Trophoblast cell (in vitro differentiated cells and primary cell): ENCODE measurements around the gene RRP36.

Experiments used
- DNase-seq, 2 donors: peaks; one replicate each; pipeline ENCODE4 v3.0.0-alpha.2; 2016
- H2AFZ ChIP-seq: 2 replicates; pipeline ENCODE4 v1.6.1; 2013; ENCODE audit warnings: low read length, moderate library complexity, mild to moderate bottlenecking; ENCODE audit not compliant: insufficient read depth, poor library complexity
- H2AK5ac ChIP-seq: 2 replicates; pipeline ENCODE4 v1.6.1; 2013; ENCODE audit warnings: mild to moderate bottlenecking, low read length
- H2BK120ac ChIP-seq: 2 replicates; pipeline ENCODE4 v1.6.1; 2013; ENCODE audit warnings: low read length, mild to moderate bottlenecking, moderate library complexity; ENCODE audit not compliant: insufficient read depth, poor library complexity
- H2BK12ac ChIP-seq: 2 replicates; pipeline ENCODE4 v1.6.1; 2013; ENCODE audit warnings: mild to moderate bottlenecking, low read length, moderate library complexity
- H2BK5ac ChIP-seq: 2 replicates; pipeline ENCODE4 v1.6.1; 2013; ENCODE audit warnings: low read length, low read depth, moderate library complexity, mild to moderate bottlenecking; ENCODE audit not compliant: poor library complexity
- H3K14ac ChIP-seq: 2 replicates; pipeline ENCODE4 v1.6.1; 2013; ENCODE audit warnings: mild to moderate bottlenecking, low read length
- H3K18ac ChIP-seq: 2 replicates; pipeline ENCODE4 v1.6.1; 2013; ENCODE audit warnings: mild to moderate bottlenecking, low read length
- H3K23ac ChIP-seq: 2 replicates; pipeline ENCODE4 v1.6.1; 2013; ENCODE audit warnings: low read length
- H3K27ac ChIP-seq: 2 replicates; pipeline ENCODE4 v1.5.1; 2013; ENCODE audit warnings: low read depth, mild to moderate bottlenecking, inconsistent platforms, low read length, moderate library complexity
- H3K27me3 ChIP-seq: 2 replicates; pipeline ENCODE4 v1.6.1; 2013; ENCODE audit warnings: inconsistent platforms, mild to moderate bottlenecking, low read length, moderate library complexity; ENCODE audit not compliant: insufficient read depth
- H3K36me3 ChIP-seq, 2 experiments: 1 replicate in 1 of 2; 2 replicates in 1 of 2; pipeline ENCODE4 v1.6.1; 2013; ENCODE audit warnings: low read length in 2 of 2, mild to moderate bottlenecking in 2 of 2, moderate library complexity in 1 of 2; ENCODE audit not compliant: insufficient read depth in 2 of 2, control insufficient read depth in 1 of 2
- H3K4ac ChIP-seq: 2 replicates; pipeline ENCODE4 v1.6.1; 2013; ENCODE audit warnings: low read depth, mild to moderate bottlenecking, low read length, moderate library complexity
- H3K4me1 ChIP-seq, 2 experiments: 1 replicate in 1 of 2; 2 replicates in 1 of 2; pipeline ENCODE4 v1.6.1; 2013; ENCODE audit warnings: low read length in 2 of 2, mild to moderate bottlenecking in 2 of 2, moderate library complexity in 1 of 2; ENCODE audit not compliant: insufficient read depth in 2 of 2, control insufficient read depth in 1 of 2
- H3K4me2 ChIP-seq: 2 replicates; pipeline ENCODE4 v1.6.1; 2013; ENCODE audit warnings: inconsistent platforms, mild to moderate bottlenecking, low read length, moderate library complexity
- H3K4me3 ChIP-seq: 2 replicates; pipeline ENCODE4 v1.5.1; 2013; ENCODE audit warnings: mild to moderate bottlenecking, low read depth, low read length, inconsistent platforms
- H3K79me1 ChIP-seq: one replicate; pipeline ENCODE4 v1.6.1; 2013; ENCODE audit warnings: low read length
- H3K79me2 ChIP-seq: 2 replicates; pipeline ENCODE4 v1.6.1; 2013; ENCODE audit warnings: low read length, mild to moderate bottlenecking; ENCODE audit not compliant: control insufficient read depth, insufficient read depth, poor library complexity
- H3K9ac ChIP-seq: 2 replicates; pipeline ENCODE4 v1.6.1; 2013; ENCODE audit warnings: mild to moderate bottlenecking, low read length
- H3K9me3 ChIP-seq: 2 replicates; pipeline ENCODE4 v1.6.1; 2013; ENCODE audit warnings: low read depth, mild to moderate bottlenecking, control low read depth, inconsistent platforms, low read length; ENCODE audit not compliant: insufficient read depth
- H4K12ac ChIP-seq: 2 replicates; pipeline ENCODE4 v1.6.1; 2013; ENCODE audit warnings: low read depth, mild to moderate bottlenecking, low read length, moderate library complexity
- H4K8ac ChIP-seq: 2 replicates; pipeline ENCODE4 v1.6.1; 2013; ENCODE audit warnings: low read depth, mild to moderate bottlenecking, low read length, moderate library complexity
- H4K91ac ChIP-seq: one replicate; pipeline ENCODE4 v1.6.1; 2013; ENCODE audit warnings: low read depth, mild to moderate bottlenecking, low read length, moderate library complexity
- WGBS: extraction: QIAGEN DNeasy Blood & Tissue Kit; methylation state at CpG from one replicate; pipeline ENCODE4 v1.1.7; 2013; ENCODE audit warnings: missing lambda C conversion rate; ENCODE audit not compliant: insufficient read length, insufficient coverage; ENCODE audit errors: extremely low coverage; 5-methylcytosine and 5-hydroxymethylcytosine counted together

RRP36 gene

GRCh38 chr6:43001843-43002242 is 19.6 kb upstream of the RRP36 start:
- Histone ChIP-seq H3K36me3 (peaks cover 12 to 19% of the 10 kb centered on the region in 2 experiments), H3K79me2 (no peaks in the 10 kb centered on the region), H2BK120ac (no peak overlapping the region), H3K4me1 (no peaks in the 10 kb centered on the region), H2BK12ac (no peak overlapping the region), H3K4ac (no peak overlapping the region), H3K27me3 (no peaks in the 10 kb centered on the region), H4K8ac (no peak overlapping the region), H3K27ac (no peak overlapping the region), H4K12ac (no peak overlapping the region), H3K14ac (no peak overlapping the region), H2AK5ac (no peak overlapping the region), H3K4me2 (no peak overlapping the region), H3K18ac (no peak overlapping the region), H3K79me1 (no peaks in the 10 kb centered on the region), H3K23ac (no peak overlapping the region), H3K9ac (no peak overlapping the region), H2BK5ac (no peak overlapping the region), H3K9me3 (no peaks in the 10 kb centered on the region), H2AFZ (no peak overlapping the region), H4K91ac (no peak overlapping the region), H3K4me3 (no peak overlapping the region)
- WGBS: no CpG with 5 or more reads among the region's 8 CpGs
- DNase-seq: no peak

- Histone ChIP-seq H3K4ac (no peak overlapping the region), H3K36me3 (peaks cover 45 to 52% of the 10 kb centered on the region in 2 experiments), H3K79me2 (no peaks in the 10 kb centered on the region), H3K79me1 (no peaks in the 10 kb centered on the region), H3K27ac (no peak overlapping the region), H2BK5ac (no peak overlapping the region), H2BK120ac (no peak overlapping the region), H3K9me3 (no peaks in the 10 kb centered on the region), H4K8ac (no peak overlapping the region), H2AK5ac (no peak overlapping the region), H3K23ac (no peak overlapping the region), H3K4me3 (no peak overlapping the region), H4K91ac (no peak overlapping the region), H3K9ac (no peak overlapping the region), H4K12ac (no peak overlapping the region), H2AFZ (no peak overlapping the region), H2BK12ac (no peak overlapping the region), H3K27me3 (no peaks in the 10 kb centered on the region), H3K18ac (no peak overlapping the region), H3K14ac (no peak overlapping the region), H3K4me1 (no peaks in the 10 kb centered on the region), H3K4me2 (no peak overlapping the region)
- no CpG with 5 or more reads among the region's 5 CpGs for WGBS
- no peak for DNase-seq
These were observed 15.6 kb upstream of the RRP36 start for GRCh38 chr6:43005844-43006243.

GRCh38 chr6:43006251-43006650 is 15.2 kb upstream of the RRP36 start:
- no peak overlapping the region for H3K4me2 ChIP-seq
- H4K8ac ChIP-seq: no peak overlapping the region
- H3K36me3 ChIP-seq: peaks cover 49 to 56% of the 10 kb centered on the region in 2 experiments
- no peak overlapping the region for H2BK5ac ChIP-seq
- H3K4me3 ChIP-seq: no peak overlapping the region
- no peak overlapping the region for H3K23ac ChIP-seq
- H2BK120ac ChIP-seq: no peak overlapping the region
- H3K14ac ChIP-seq: no peak overlapping the region
- no peaks in the 10 kb centered on the region for H3K4me1 ChIP-seq
- H2BK12ac ChIP-seq: no peak overlapping the region
- no peaks in the 10 kb centered on the region for H3K27me3 ChIP-seq
- H3K9me3 ChIP-seq: no peaks in the 10 kb centered on the region
- H3K79me2 ChIP-seq: no peaks in the 10 kb centered on the region
- no peak overlapping the region for H3K9ac ChIP-seq
- no peak overlapping the region for H3K27ac ChIP-seq
- no peak overlapping the region for H2AFZ ChIP-seq
- H4K91ac ChIP-seq: no peak overlapping the region
- H4K12ac ChIP-seq: no peak overlapping the region
- DNase-seq: no peak
- no peak overlapping the region for H3K18ac ChIP-seq
- WGBS: no CpG with 5 or more reads among the region's 11 CpGs
- H2AK5ac ChIP-seq: no peak overlapping the region
- no peaks in the 10 kb centered on the region for H3K79me1 ChIP-seq
- H3K4ac ChIP-seq: no peak overlapping the region

- Histone ChIP-seq H2AK5ac (no peak overlapping the region), H4K12ac (no peak overlapping the region), H3K79me1 (no peaks in the 10 kb centered on the region), H4K8ac (no peak overlapping the region), H3K4me1 (no peaks in the 10 kb centered on the region), H3K27me3 (no peaks in the 10 kb centered on the region), H3K4ac (no peak overlapping the region), H2BK5ac (no peak overlapping the region), H2BK120ac (no peak overlapping the region), H3K18ac (no peak overlapping the region), H3K9me3 (no peaks in the 10 kb centered on the region), H3K14ac (no peak overlapping the region), H3K4me2 (no peak overlapping the region), H2BK12ac (no peak overlapping the region), H3K4me3 (no peak overlapping the region), H3K79me2 (no peaks in the 10 kb centered on the region), H3K36me3 (peaks cover 58 to 64% of the 10 kb centered on the region in 2 experiments), H3K9ac (no peak overlapping the region), H2AFZ (no peak overlapping the region), H3K27ac (no peak overlapping the region), H4K91ac (no peak overlapping the region), H3K23ac (no peak overlapping the region)
- no CpG with 5 or more reads among the region's 9 CpGs for WGBS
- no peak for DNase-seq
These were observed 14.3 kb upstream of the RRP36 start for GRCh38 chr6:43007126-43007525.
